SIG-M5 treated with dmso at 0.1 percent for 504 hours (cell line): ENCODE measurements around the gene SPOP.

Experiments
- DNase-seq: peaks from one replicate; lab custom pipeline; 2025; ENCODE audit not compliant: unreplicated experiment; lab: John Stamatoyannopoulos, UW

SPOP gene

DNA sequence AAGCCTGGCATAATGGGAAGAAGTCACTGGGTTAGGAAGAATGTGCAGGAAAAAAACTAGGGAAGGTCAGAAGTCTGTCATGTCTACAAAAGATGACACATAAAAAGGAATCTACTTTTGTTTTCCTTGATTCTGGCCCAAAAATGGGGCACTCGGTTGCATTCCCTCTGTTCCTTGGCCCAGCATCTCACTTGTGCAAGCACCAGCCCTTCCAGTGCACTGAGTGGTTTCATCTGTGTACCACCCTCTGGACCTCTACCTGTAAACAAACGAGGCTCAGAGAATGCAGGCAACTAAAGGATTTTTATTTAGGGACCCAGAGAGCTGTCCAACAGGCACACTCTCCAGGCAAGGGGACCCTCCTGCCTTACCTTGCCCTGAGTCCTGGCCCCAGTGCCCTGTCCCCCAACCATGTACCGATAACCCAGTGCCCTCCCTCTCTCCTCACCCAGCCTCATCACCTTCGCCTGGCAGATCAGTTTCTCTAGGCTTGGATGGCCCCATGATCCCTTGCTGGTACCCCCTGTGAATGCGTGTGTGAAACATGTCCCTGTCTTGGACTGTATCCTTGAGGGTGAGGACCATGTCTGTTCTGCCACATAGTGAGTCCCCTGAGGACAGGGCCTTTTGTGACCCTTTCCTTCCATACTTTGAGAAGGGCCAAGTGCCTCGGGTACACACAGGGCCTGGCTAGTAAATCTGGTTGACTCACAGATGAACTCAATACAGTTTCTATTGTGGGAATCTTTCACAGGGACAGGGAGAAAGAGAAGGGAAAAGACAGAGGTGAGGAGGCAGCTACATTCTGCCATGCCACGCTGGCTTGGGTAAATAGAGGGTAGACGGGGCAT is 88.9 kb downstream of the SPOP start:
- DNase-seq, result no peak

DNA sequence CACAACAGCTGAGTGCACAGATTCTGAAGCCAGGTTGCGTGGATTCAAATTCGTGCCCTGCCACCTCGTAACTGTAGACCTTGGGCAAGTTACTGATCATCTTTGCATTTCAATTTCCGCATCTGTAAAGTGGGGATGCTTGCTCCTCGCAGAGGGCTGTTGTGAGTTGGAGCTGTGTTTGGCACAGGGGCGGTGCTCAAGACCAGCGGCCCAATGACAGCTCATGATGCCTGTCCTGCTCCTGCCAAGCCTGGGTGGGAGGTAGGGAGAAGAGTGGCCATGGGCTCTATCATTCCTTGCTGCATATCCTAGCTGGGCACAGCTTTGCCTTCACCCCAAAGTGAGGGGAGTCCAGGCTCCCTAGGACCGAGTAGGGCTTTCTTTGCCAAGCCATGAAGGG is 89.6 kb downstream of the SPOP start:
- no peak for DNase-seq

DNA sequence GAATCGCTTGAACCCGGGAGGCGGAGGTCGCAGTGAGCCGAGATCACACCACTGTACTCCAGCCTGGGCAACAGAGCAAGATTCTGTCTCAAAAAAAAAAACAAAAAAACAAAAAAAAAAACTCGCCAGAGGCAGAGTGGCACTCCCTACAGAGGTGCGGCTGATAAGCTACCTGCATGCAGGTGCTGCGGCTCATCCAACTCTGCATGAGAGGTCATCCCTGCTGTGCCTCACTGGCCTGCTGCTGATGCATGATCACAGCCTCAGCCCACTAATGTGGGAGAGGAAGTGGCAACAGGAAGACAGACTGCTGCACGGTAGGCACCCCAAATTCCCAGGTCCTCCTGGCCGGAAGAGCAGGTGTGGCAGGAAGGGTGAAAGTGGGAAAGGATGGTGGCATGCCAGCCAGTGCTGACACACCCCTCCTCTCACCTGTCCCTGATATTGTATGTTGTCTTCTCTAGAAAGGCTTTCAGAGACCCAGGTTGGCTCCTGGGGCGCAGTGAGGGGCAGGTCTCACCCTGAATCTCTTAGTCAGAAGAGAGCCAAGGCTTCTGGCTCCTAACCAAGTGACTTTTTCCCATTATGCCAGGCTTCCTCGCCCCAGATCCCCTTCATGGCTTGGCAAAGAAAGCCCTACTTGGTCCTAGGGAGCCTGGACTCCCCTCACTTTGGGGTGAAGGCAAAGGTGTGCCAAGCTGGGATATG is 90.4 kb downstream of the SPOP start:
- DNase-seq, result no peak

- DNase-seq, result peak; percentile 62
Observed at GRCh38 chr17:49585422-49586027, 92.4 kb downstream of the SPOP start.

- no peak for DNase-seq
Observed at GRCh38 chr17:49583889-49584288, 94.0 kb downstream of the SPOP start.

DNA sequence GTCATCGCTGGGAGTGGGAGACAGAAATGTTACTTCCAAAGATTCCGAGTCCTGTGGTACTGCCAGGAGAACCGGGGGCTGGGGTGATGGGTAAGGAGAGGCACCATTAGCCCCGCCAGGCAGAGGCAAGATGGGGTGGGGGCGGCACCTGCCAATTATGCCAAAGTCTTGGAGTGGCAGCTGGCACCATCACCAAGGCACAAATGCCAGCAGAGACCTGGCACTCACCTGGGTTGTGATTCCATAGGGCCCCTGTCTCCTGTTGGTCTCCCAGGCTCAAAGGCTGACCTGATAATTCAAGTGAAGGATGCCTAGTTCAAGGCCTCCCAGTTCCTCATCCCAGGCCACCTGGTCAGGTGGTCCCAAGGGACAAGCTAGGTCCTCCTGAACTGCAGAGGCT is 94.7 kb downstream of the SPOP start:
- no peak for DNase-seq

DNA sequence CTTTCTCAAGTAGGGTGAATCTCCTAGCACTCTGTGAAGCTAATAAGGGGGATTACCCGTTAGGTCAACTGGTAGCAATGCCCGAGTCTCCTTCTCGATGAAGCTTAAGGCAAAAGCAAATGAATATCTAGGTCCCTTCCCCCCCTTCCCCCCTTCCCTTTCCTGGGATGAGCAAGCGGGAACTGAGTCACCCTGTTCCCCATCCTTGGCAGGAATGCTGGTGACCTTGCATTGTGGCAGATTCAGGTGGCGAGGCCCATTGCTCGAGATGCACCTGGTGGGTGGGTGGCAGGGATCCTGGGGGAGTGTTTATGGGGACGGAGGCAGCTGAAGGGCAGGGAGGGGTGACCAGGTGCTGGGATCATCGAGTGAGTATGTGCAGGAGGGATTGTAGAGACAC is 95.1 kb downstream of the SPOP start:
- DNase-seq, result no peak

DNA sequence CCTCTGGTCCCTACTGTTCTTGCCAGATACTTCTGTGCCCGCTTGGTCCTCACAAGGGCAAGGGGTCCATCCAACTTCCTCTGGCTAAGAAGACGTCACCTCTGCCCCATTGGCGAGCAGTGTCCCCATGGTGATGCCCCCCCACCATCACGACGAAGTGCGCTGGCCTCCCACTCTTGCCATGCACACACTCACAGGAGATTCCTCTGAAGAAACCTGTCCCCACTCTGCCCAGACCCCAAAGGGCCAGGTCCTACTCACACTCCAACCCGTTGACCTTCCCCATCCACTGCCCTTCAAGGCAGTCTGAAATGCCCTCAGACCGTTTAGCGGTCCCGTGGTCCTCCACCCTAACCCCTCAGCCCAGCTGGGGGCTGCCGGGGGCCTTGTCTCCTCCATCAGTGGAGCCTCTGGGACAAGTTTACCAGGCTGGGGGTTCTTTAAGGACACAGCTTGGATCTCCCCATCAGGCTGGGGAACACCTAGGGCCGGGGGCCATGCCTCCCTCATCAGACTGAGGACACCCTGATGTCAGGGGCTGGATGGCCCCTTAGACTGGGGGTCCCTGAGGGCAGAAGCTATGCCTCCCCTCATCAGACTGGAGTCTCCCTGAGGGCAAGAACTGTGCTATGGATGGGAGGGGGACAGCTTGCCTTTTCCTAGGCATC is 95.7 kb downstream of the SPOP start:
- DNase-seq, result no peak

- no peak for DNase-seq
Observed at GRCh38 chr17:49581648-49581998, 96.3 kb downstream of the SPOP start.

- DNase-seq, result no peak
Observed at GRCh38 chr17:49580981-49581647, 96.8 kb downstream of the SPOP start.

DNA sequence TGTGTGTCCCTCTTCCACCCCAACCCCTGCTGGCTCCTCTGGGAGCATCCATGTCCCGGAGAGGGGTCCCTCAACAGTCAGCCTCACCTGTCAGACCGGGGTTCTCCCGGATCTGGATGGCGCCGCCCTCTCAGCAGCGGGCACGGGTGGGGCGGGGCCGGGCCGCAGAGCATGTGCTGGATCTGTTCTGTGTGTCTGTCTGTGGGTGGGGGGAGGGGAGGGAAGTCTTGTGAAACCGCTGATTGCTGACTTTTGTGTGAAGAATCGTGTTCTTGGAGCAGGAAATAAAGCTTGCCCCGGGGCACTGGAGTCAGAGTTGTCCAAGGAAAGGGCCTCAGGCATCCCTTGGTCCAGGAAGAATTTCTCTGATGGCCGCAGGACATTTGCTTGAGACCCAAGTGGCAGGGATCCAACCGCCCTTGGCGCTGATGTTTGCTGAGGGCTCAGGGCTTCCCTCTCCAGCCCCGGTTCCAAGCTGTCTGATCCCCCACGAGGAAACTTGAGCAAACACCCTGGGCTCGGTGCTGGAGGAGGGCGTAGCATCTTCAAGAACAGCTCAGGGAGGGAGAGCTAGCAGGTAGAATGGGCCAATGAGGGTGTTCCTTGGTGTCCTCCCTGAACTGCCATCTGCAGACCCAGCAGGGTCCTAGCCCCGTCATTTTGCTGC is 97.7 kb downstream of the SPOP start:
- DNase-seq, result peak; percentile 43

DNA sequence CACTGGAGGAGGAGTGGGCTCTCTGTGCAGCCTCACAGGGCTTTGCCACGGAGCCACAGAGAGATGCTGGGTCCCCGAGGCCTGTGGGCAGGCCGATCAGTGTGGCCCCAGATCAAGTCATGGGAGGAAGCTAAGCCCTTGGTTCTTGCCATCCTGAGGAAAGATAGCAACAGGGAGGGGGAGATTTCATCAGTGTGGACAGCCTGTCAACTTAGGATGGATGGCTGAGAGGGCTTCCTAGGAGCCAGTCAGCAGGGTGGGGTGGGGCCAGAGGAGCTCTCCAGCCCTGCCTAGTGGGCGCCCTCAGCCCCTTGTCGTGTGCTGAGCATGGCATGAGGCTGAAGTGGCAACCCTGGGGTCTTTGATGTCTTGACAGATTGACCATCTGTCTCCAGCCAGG is 98.4 kb downstream of the SPOP start:
- no peak for DNase-seq

GRCh38 chr17:49578952-49579500 is 98.9 kb downstream of the SPOP start:
- no peak for DNase-seq

- no peak for DNase-seq
Observed at GRCh38 chr17:49578414-49578813, 99.5 kb downstream of the SPOP start.

DNA sequence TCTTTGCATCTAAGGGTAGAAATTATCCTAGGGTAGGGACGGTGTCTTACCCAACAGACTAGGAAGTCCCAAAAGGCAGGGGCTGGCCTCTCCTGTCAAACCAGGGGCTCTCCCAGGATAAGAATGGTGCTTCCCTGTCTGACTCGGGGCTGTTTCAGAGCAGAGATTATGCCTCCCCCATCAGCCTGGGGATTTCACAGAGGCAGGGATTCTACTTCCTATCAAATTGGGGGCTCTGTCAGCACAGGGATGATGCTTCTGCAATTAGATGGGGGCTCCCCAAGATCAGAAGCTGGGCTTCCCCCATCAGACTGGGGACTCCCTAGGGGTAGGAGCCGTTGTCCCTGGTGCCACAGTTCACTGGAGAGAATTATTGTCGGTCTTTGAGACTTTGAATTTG is 99.9 kb downstream of the SPOP start:
- DNase-seq, result no peak

- no peak for DNase-seq
Observed at GRCh38 chr17:49577650-49577934, 100.3 kb downstream of the SPOP start.

- DNase-seq, result no peak
Observed at GRCh38 chr17:49576917-49577649, 100.8 kb downstream of the SPOP start.

DNA sequence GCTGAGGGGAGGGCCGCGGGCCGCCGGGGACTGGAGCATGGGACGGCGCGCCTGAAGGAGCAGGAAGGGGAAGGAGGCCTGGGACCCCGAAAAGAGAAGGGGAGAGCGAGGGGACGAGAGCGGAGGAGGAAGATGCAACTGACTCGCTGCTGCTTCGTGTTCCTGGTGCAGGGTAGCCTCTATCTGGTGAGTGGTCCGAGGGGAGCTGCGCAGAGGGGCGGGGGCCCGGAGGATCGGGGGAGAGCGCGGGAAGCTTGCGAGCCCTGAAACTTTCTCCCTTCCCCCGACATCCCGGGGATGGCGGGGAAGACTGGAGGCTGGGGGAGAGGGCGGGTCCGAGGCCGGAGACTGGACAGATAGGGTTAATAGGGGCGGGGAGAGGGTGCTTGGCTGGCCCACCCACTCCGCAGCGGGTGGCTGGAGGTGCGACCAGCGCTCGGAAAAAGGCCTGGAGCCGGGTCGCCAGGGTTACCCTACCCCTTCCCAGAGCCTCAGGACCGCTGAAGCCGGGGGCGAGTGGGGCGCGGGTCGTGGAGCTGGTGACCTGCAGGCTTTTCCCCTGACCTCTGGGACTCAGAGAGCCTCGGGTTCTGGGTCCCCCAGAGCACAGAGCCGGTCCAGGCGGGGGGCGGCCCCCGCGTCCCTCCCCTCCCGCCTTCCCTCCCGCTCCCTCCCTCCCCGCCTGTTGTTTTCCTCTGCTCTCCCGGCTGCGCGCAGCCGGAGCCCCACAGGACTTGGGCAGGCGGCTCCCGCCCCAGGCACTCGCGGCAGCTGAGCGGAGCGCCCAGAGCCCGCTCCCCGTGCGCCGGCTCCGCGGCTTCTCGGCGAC is 101.6 kb downstream of the SPOP start:
- no peak for DNase-seq

DNA sequence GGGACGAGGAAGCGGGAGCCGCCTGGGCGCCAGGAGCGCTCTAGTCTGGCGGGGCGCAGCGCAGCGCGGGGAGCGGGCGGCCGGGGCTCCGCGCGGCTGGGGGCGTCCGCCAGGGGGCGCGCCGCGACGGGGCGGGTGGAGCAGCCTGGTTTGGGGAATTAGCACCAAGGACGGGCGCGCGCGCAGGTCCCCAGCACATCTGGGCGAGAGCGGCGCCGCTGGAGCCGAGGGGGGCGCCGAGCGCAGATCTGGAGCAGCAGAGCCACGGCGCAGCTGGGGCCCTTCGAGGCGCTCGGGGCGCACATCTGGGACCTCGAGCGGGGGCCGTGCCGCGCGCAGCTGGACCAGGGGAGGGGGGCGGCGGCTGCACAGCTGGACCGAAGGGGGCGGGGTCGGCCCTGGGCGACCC is 102.2 kb downstream of the SPOP start, which contains the start of gene NXPH3:
Gene NXPH3, plus strand, starts transcription at position 193 of the 409 bp plus-strand sequence. CDS start 349 bp downstream, outside the sequence.
- peak; percentile 25 for DNase-seq
